ENCODE results near the gene PIK3AP1. TPM values are rescaled to one million over a fixed set of nuclear protein-coding genes. Genes with fewer than 3 reads are reported as not detected.

PIK3AP1 gene
- total and polyA plus RNA-seq, 4 experiments from 2014 or later, result 1.1 to 2.6 (median 1.5) TPM

- intact Hi-C loops (cut with micrococcal nuclease), result no loop called here
- POLR2A ChIA-PET (ENCODE audit: partially characterized antibody), result interaction anchor here (2.0 kb wide), 1 partner anchor 9 kb away, joined by 4 read pairs; no protein-coding TSS in a partner anchor
- H3K4me1 Mint-ChIP-seq, result peaks cover 2 to 4% (median 3%) of the 10 kb centered on the region in 4 donors
- H3K27me3 ChIP-seq (ENCODE audit: insufficient read depth, low read length), result no peaks in the 10 kb centered on the region
- no peaks in the 10 kb centered on the region for H3K4me1 ChIP-seq (ENCODE audit: insufficient read depth, low read length)
- H3K4me3 Mint-ChIP-seq, result no peak overlapping the region
- H3K9me3 ChIP-seq (ENCODE audit: control insufficient read depth in 1 of 2, low read length in 2 of 2), result no peaks in the 10 kb centered on the region
- no peak overlapping the region for H3K4me3 ChIP-seq (ENCODE audit: low read length in 2 of 2)
- H3K36me3 Mint-ChIP-seq, result peaks cover 0 to 3% of the 10 kb centered on the region in 2 donors
- no peaks in the 10 kb centered on the region for H3K36me3 ChIP-seq (ENCODE audit: insufficient read depth, low read length)
- H3K27ac ChIP-seq (ENCODE audit: low read depth, low read length), result no peak overlapping the region
- H3K27me3 Mint-ChIP-seq, result peaks cover 0 to 3% of the 10 kb centered on the region in 2 donors
- H3K27ac Mint-ChIP-seq, result no peak overlapping the region
- CTCF ChIA-PET (ENCODE audit: partially characterized antibody), result no interaction called here
- DNase-seq, result no peak
- H3K9me3 Mint-ChIP-seq, result peaks cover 0 to 1% (median 0%) of the 10 kb centered on the region in 8 donors
These were observed 123.6 kb downstream of the PIK3AP1 start for GRCh38 chr10:96596422-96597407.

GRCh38 chr10:96595741-96596140 is 124.6 kb downstream of the PIK3AP1 start:
- Mint-ChIP-seq H3K9me3 (peaks cover 0 to 1% (median 0%) of the 10 kb centered on the region in 8 donors), H3K27me3 (peaks cover 0 to 3% of the 10 kb centered on the region in 2 donors), H3K4me3 (no peak overlapping the region), H3K4me1 (peaks cover 2 to 8% (median 5%) of the 10 kb centered on the region in 4 donors), H3K27ac (no peak overlapping the region), H3K36me3 (peaks cover 0 to 3% of the 10 kb centered on the region in 2 donors)
- no peaks in the 10 kb centered on the region for H3K27me3 ChIP-seq (ENCODE audit: insufficient read depth, low read length)
- intact Hi-C loops (cut with micrococcal nuclease), result no loop called here
- POLR2A ChIA-PET (ENCODE audit: partially characterized antibody), result interaction anchor here (2.0 kb wide), 1 partner anchor 8 kb away, joined by 4 read pairs; no protein-coding TSS in a partner anchor
- no peaks in the 10 kb centered on the region for H3K9me3 ChIP-seq (ENCODE audit: control insufficient read depth in 1 of 2, low read length in 2 of 2)
- H3K36me3 ChIP-seq (ENCODE audit: insufficient read depth, low read length), result no peaks in the 10 kb centered on the region
- no peaks in the 10 kb centered on the region for H3K4me1 ChIP-seq (ENCODE audit: insufficient read depth, low read length)
- CTCF ChIA-PET (ENCODE audit: partially characterized antibody), result no interaction called here
- no peak overlapping the region for H3K4me3 ChIP-seq (ENCODE audit: low read length in 2 of 2)
- H3K27ac ChIP-seq (ENCODE audit: low read depth, low read length), result no peak overlapping the region
- no peak for DNase-seq

GRCh38 chr10:96591946-96592345 is 128.4 kb downstream of the PIK3AP1 start:
- ChIA-PET CTCF (ENCODE audit: partially characterized antibody) (interaction anchor here (0.6 to 1.1 kb wide), 3 partner anchors 9 to 1315 kb away, joined by 3 read pairs; no protein-coding TSS in a partner anchor), POLR2A (ENCODE audit: partially characterized antibody) (no interaction called here)
- H3K4me3 Mint-ChIP-seq, result no peak overlapping the region

GRCh38 chr10:96588616-96589419 is 131.5 kb downstream of the PIK3AP1 start:
- H3K9me3 ChIP-seq (ENCODE audit: control insufficient read depth in 1 of 2, low read length in 2 of 2), result no peaks in the 10 kb centered on the region
- Mint-ChIP-seq H3K27ac (no peak overlapping the region), H3K4me3 (no peak overlapping the region), H3K36me3 (peaks cover 0 to 7% of the 10 kb centered on the region in 2 donors), H3K4me1 (peaks cover 15 to 28% (median 21%) of the 10 kb centered on the region in 4 donors), H3K9me3 (peaks cover 0 to 1% (median 0%) of the 10 kb centered on the region in 8 donors), H3K27me3 (no peaks in the 10 kb centered on the region)
- intact Hi-C loops (cut with micrococcal nuclease), result loop anchor here (5.0 to 10.0 kb wide), 3 partner anchors 77 to 1056 kb away; partner anchors contain the start of genes PI4K2A, SORBS1 and TLL2
- H3K27ac ChIP-seq (ENCODE audit: low read depth, low read length), result no peak overlapping the region
- POLR2A ChIA-PET (ENCODE audit: partially characterized antibody), result no interaction called here
- H3K36me3 ChIP-seq (ENCODE audit: insufficient read depth, low read length), result no peaks in the 10 kb centered on the region
- CTCF ChIA-PET (ENCODE audit: partially characterized antibody), result no interaction called here
- no peaks in the 10 kb centered on the region for H3K27me3 ChIP-seq (ENCODE audit: insufficient read depth, low read length)
- DNase-seq, result no peak
- H3K4me3 ChIP-seq (ENCODE audit: low read length in 2 of 2), result no peak overlapping the region
- peaks cover 43% of the 10 kb centered on the region for H3K4me1 ChIP-seq (ENCODE audit: insufficient read depth, low read length)

More at GRCh38 chr10:96591946-96592345, 128.4 kb downstream of the PIK3AP1 start:
- Histone ChIP-seq H3K27me3 (ENCODE audit: insufficient read depth, low read length) (no peaks in the 10 kb centered on the region), H3K27ac (ENCODE audit: low read depth, low read length) (no peak overlapping the region), H3K36me3 (ENCODE audit: insufficient read depth, low read length) (no peaks in the 10 kb centered on the region), H3K9me3 (ENCODE audit: control insufficient read depth in 1 of 2, low read length in 2 of 2) (no peaks in the 10 kb centered on the region), H3K4me1 (ENCODE audit: insufficient read depth, low read length) (peaks cover 24% of the 10 kb centered on the region), H3K4me3 (ENCODE audit: low read length in 2 of 2) (no peak overlapping the region)
- Mint-ChIP-seq H3K36me3 (peaks cover 2 to 3% of the 10 kb centered on the region in 2 donors), H3K9me3 (peaks cover 0 to 1% (median 0%) of the 10 kb centered on the region in 8 donors), H3K4me1 (peaks cover 4 to 11% (median 7%) of the 10 kb centered on the region in 4 donors), H3K27ac (no peak overlapping the region), H3K27me3 (peaks cover 0 to 1% of the 10 kb centered on the region in 2 donors)
- intact Hi-C loops (cut with micrococcal nuclease), result no loop called here
- DNase-seq, result no peak

GRCh38 chr10:96588060-96588554 is 132.2 kb downstream of the PIK3AP1 start:
- Histone ChIP-seq H3K4me1 (ENCODE audit: insufficient read depth, low read length) (peaks cover 50% of the 10 kb centered on the region), H3K36me3 (ENCODE audit: insufficient read depth, low read length) (no peaks in the 10 kb centered on the region), H3K27me3 (ENCODE audit: insufficient read depth, low read length) (no peaks in the 10 kb centered on the region), H3K4me3 (ENCODE audit: low read length in 2 of 2) (peak overlapping the region; percentile 18 to 57), H3K9me3 (ENCODE audit: control insufficient read depth in 1 of 2, low read length in 2 of 2) (no peaks in the 10 kb centered on the region), H3K27ac (ENCODE audit: low read depth, low read length) (peak overlapping the region; percentile 99)
- peaks cover 0 to 1% (median 0%) of the 10 kb centered on the region in 8 donors for H3K9me3 Mint-ChIP-seq
- no peak for DNase-seq
- POLR2A ChIA-PET (ENCODE audit: partially characterized antibody), result interaction anchor here (0.9 to 1.9 kb wide), 6 partner anchors 8 to 1262 kb away, joined by 3 to 9 read pairs (median 4); partner anchors contain the start of genes GOLGA7B, LCOR and ZNF518A
- CTCF ChIA-PET (ENCODE audit: partially characterized antibody), result interaction anchor here (1.1 kb wide), 1 partner anchor 53 kb away, joined by 3 read pairs; no protein-coding TSS in a partner anchor
- intact Hi-C loops (cut with micrococcal nuclease), result loop anchor here (5.0 to 10.0 kb wide), 3 partner anchors 76 to 1057 kb away; partner anchors contain the start of genes PI4K2A, SORBS1 and TLL2
- H3K27me3 Mint-ChIP-seq, result no peaks in the 10 kb centered on the region
- H3K36me3 Mint-ChIP-seq, result peaks cover 0 to 7% of the 10 kb centered on the region in 2 donors
- peaks cover 21 to 35% (median 27%) of the 10 kb centered on the region in 4 donors for H3K4me1 Mint-ChIP-seq
- no peak overlapping the region for H3K27ac Mint-ChIP-seq
- no peak overlapping the region for H3K4me3 Mint-ChIP-seq

GRCh38 chr10:96587264-96588059 is 132.9 kb downstream of the PIK3AP1 start:
- POLR2A ChIA-PET (ENCODE audit: partially characterized antibody), result interaction anchor here (0.6 to 1.9 kb wide), 12 partner anchors 9 to 1262 kb away, joined by 3 to 9 read pairs (median 3); partner anchors contain the start of genes GOLGA7B, LCOR, TCTN3 and ZNF518A
- H3K27ac Mint-ChIP-seq, result no peak overlapping the region
- Histone ChIP-seq H3K27ac (ENCODE audit: low read depth, low read length) (peak overlapping the region; percentile 99), H3K4me1 (ENCODE audit: insufficient read depth, low read length) (peaks cover 56% of the 10 kb centered on the region), H3K27me3 (ENCODE audit: insufficient read depth, low read length) (no peaks in the 10 kb centered on the region), H3K36me3 (ENCODE audit: insufficient read depth, low read length) (no peaks in the 10 kb centered on the region), H3K4me3 (ENCODE audit: low read length in 2 of 2) (peak overlapping the region; percentile 18 to 57), H3K9me3 (ENCODE audit: control insufficient read depth in 1 of 2, low read length in 2 of 2) (no peaks in the 10 kb centered on the region)
- CTCF ChIA-PET (ENCODE audit: partially characterized antibody), result interaction anchor here (1.1 kb wide), 1 partner anchor 54 kb away, joined by 3 read pairs; no protein-coding TSS in a partner anchor
- DNase-seq, result peak in 2 of 5 donors; percentile 26 to 80
- no peaks in the 10 kb centered on the region for H3K27me3 Mint-ChIP-seq
- no peak overlapping the region for H3K4me3 Mint-ChIP-seq
- H3K9me3 Mint-ChIP-seq, result no peaks in the 10 kb centered on the region
- H3K36me3 Mint-ChIP-seq, result peaks cover 0 to 7% of the 10 kb centered on the region in 2 donors
- H3K4me1 Mint-ChIP-seq, result peaks cover 22 to 40% (median 30%) of the 10 kb centered on the region in 4 donors
- intact Hi-C loops (cut with micrococcal nuclease), result loop anchor here (2.0 to 10.0 kb wide), 4 partner anchors 75 to 1057 kb away; partner anchors contain the start of genes PI4K2A, SORBS1 and TLL2
